GM19238 (cell line): ENCODE data around the gene MCTP1.
"Not testable (repeated sequence)": the region's sequence is repeated elsewhere in the genome, so short reads cannot be mapped to it uniquely, and the experiment has no call there.

ENCODE experiments used
- DNase-seq: peaks from one replicate; pipeline ENCODE4 v3.0.0; 2011; ENCODE audit warnings: low spot score; ENCODE audit not compliant: insufficient read length

The MCTP1 gene

DNA sequence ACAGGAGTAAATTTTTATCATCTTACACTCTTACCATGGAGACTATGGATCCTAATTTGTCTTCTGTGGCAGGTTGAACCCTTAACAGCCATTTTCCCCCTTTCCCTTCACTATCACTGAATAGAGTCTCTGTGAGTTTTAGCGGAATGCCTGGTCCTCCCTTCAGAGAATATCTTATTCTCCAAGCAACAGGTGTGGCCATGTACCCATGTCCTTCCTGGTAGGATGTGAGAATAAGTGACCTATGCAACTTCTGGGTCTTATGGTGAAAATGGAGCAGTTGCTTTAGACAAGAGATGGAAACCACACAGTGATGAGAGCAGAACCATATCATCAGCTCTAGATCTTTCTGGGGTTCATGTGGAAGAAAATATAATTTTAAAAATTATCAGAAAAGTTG, 312.6 kb downstream of the MCTP1 start:
- DNase-seq = no peak

DNA sequence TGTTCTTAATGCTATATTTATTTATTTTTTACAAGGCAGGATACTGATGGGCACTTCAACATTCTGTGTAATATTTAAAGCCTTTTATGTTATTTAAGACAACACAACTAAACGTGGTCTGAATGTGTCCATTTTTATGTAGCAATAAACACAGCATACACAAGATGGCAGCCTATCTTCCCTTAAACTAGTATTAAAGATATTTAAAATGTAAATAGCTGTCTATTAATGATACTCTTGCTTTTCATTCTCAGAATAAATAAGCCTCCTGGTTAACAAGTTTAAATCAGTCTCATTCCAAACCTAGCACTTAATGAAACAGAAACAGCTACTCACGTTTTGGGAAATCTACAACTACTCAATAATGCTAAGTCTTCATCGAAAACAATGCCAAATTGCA, 315.7 kb downstream of the MCTP1 start:
- DNase-seq = no peak

DNA sequence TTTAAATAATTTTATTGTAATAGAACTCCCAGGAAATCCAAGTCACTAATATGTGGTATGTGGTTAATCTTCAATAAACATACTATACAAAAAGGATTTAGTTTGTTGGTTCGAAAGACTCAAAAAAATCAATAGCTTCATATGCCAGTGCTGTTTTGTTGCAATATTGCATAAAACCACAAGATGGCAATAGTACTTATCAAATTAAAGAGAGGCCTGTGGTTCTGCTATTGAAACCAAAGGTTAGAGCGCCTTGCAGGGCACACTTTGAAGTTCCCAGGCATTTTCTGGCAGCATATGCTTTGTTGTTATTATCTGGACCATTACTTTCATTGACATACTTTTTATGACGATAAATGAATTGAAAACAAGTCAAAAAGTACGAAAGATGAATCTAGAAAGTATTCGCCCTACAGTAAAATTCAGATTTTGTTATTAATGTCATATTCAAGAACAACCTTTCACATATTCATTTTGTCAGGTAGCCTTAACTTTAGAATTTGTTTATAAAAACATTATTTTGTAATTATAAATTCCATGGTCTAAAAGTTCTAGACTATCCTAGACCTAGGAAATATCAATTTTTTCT, 316.3 kb downstream of the MCTP1 start:
- DNase-seq = peak; percentile 1

DNA sequence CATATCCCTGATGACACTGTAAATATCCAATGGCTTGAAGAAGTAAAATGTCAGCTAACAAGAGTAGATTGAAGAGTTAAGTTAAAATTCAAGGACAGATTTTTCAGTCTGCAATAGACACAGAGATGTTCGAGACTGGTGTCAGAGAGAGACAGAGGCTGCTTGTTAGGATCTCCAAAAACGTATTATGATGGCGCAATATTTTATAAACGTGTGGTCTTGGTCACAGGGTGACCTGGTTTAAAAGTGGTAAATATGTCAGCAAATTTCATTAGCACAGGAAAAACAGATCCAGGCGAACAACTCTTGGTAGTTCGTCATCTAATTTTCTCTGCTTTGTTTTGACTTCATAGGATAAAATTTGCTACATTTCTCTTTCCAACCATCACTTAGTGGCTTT, 317.4 kb downstream of the MCTP1 start:
- no peak for DNase-seq

DNA sequence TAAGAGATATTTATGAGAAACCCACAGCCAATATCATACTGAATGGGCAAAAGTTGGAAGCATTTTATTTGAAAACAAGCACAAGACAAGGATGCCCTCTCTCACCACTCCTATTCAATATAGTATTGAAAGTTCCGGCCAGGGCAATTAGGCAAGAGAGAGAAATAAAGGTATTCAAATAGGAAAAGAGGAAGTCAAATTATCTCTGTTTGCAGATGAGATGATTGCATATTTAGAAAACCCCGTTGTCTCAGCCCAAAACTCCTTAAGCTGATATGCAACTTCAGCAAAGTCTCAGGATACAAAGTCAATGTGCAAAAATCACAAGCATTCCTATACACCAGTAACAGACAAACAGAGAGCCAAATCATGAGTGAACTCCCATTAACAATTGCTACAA, 325.6 kb downstream of the MCTP1 start:
- not testable (repeated sequence) for DNase-seq

DNA sequence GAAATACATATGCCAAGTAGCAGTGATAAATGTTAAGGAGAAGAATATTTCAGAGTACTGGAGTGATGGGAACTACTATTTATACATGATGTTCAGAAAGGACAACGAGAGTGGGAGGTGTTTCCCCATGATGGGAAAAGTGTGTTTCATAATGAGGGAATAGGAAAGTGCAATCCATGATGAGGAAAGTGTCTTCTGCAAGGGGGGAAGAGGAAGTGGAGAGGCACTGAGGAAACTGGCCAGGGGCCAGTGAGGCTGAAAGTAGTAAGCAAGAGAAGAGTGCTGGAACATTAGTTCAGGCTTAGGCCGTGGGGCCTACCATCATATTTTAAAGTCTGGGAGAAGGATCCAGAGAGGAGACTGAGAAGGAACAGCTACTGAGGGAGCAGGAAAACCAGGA, 339.2 kb downstream of the MCTP1 start:
- DNase-seq = no peak

DNA sequence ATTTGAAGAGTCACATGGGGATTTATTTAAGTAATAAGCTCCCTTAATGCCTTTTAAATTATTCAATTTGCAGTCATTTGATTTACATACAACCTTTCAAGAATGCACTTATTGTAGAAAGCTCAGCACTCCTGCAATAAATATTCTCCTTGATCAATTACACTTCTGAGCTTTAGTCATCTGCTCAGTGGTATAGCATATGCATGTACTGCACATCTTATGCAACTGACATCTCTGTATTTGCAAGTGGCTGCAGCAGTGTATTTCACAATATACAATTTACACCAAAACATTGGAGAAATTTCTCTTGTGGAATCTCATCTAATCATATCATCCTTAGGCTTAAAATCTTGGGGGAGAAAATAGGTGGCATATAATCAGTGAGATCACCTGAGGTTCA, 340.7 kb downstream of the MCTP1 start:
- no peak for DNase-seq

DNA sequence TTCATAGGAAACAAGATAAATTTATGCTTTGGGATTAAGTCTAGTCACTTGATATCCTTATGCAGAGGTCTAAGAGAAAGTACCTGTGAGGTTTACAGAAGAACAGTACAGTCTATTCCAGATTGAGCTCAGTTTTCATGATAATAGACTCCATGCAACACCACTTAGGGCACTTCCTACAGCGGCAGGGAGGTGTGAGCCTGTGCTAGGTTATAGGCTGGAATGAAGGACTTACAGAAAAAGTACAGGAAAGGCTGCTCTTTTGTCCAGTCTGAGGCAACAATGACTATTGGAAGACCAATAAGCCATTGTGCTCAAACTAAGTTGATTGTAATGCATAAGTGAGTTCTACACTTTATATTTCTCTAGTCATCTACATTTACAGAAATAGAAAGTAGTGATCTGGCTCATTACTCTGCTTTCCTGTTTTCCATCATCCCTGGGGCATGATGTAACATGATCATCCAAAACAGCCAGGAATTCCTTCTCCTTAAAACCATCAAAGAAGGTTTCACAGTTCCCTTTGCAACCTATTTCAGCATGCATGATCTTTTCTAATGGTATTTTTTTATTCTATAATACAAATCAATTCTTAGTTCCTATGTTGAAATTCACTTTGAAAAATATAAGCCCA, 343.7 kb downstream of the MCTP1 start:
- DNase-seq = no peak

DNA sequence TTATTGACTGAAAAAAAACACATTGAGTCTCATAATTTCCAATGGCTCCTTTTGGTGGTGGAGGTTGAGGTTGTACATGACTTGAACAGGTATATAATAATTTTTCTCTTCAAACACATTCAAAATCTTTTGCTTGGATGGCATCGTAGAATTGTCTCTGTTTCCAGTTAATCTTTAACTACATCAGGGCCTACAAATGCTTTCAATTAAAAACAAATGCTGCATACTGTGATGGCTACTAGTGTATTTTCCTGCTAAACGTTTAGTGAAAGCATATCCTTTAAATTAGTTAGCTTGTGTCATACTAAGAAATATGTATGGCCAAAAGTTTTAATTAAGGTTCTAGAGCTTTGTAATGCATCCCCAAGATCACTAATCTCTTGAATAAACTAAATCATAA, 352.6 kb downstream of the MCTP1 start:
- no peak for DNase-seq

DNA sequence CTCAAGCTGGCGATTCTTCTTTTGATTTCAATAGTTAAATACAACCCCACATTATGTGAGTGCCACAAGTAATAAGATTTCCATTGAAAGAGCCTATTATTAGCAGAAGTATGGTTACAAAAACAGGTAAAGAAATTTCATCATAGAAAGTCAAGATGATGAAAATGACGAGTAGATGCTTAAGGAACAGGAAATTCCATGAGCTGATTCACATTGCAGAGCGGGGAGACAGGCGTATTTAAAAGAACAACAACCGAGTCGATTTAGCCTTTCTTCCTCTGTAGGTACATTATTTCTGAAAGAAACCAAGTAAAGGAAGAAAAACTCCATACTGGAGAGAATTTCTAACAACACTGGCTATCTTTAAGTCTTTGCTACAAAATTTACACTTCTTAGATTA, 356.0 kb downstream of the MCTP1 start:
- DNase-seq = no peak

DNA sequence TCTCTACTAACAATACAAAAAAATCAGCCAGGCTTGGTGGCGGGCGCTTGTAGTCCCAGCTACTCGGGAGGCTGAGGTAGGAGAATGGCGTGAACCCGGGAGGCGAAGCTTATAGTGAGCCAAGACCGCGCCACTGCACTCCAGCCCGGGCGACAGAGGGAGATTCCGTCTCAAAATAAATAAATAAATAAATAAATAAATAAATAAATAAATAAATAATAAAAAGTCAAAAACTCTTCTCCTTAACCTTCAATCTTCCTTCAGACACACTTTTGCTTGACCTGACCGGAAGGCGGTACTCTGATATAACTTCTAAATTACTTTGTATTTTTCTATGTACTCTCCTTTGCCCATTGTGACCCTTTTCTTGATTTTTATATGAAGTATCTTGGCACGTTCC, 364.3 kb downstream of the MCTP1 start:
- no peak for DNase-seq

DNA sequence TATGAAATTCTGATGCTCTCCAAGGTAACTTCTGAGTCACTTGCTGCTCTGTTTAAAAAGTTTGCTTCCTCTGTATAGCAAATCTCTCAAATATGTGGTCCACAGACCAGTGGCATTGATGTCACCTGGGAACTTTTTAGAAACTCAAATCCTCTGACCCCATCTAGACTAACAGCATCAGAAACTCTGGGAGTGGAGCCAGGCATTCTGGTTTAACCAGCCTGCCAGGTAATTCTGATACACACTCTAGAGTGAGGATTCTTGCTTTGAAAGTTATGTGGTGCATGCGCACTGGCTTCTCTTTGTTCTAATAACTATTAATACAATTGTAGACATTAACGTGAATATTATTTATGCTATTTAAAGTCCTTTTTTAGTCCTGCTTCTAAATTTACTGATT, 368.3 kb downstream of the MCTP1 start:
- DNase-seq = no peak

DNA sequence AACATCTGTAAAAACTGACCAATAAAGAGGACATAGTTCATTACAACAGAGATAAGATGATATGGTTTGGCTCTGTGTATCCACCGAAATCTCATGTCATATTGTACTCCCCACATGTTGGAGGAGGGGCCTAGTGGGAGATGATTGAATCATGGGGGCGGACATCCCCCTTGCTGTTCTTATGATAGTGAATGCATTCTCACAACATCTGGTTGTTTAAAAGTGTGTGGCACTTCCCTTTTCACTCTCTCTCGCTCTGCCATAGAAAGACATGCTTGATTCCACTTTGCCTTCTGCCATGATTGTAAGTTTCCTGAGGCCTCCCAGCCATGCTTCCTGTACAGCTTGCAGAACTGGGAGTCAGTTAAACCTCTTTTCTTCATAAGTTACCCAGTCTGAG, 373.6 kb downstream of the MCTP1 start:
- DNase-seq = no peak

DNA sequence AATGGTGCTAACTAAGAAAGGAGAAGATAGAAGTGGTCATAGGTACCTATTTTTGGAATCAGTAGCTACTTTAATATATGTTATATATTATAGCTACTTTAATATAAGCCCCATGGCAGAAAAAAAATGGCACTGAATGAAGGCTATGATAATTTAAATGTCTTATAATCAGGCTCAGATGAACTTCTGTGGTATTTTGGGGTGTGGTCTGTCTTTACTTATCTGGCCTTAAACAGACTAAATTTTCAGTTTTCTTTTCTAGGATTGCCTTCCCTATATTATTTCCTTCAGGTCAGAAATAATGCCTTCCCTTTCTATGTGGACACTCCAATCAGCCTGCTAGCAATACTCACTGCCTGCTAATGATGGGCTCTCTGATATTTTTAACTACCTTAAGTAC, 374.2 kb downstream of the MCTP1 start:
- no peak for DNase-seq

DNA sequence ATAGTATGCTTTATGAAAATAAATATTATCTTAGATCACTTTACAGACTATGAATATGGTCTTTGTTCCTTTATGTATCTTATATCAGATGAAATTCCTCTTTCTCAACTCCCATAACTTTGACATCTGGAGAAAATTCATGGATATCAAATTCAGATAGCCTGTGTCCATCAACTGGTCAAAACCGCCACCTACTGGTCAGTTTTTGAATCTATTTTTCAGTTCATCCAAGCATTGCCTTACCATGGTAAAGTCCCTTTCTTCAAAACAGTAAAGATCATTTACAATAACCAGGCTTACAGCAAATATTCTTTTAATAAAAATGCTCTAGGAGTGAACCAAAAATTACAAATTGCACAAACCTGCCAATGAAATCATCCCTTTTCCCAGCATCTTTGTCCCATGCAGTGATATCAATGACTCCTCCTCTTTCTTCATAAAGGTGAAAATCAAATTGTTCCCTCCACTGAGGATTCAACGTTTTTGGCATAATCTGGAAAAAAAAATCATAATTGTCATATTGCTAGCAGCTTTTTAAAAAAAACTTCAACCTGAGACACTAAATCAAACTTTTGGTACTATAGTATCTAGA, 375.9 kb downstream of the MCTP1 start:
- no peak for DNase-seq

DNA sequence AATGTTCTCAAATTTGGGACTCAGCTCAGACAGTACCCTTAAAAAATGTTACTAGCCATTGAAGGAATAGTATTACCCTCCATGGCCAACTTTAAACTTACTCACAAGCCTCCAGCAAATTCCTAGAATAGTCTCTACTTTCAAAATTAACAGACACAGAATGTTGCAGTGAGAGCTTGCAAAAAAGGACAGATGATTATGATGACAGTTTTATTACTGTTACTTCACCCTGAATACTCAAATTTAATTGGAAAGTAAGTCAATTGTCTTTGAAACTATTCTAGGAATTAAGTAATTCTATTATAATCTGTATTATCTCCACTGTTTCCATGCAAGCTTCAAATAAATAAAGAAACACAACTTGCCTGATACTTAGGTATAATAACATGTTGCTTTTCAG, 378.1 kb downstream of the MCTP1 start:
- DNase-seq = no peak

DNA sequence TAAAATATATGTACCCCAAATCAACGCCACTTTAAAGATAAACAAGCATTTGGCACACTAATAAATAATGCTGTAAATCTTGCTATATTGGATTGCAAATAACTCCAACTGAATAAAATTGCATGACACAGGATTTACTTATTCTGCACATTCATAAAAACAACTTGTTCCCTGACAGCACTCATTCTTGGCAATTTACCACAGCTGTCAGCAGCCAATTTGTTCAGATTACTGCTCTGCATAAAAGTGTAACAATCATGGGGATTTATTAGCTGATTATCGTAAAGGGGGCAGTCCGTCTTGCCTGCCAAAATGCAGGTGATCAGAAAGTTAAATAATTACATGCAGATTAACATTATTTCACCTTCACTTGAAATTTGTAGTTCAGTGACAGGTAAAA, 381.2 kb downstream of the MCTP1 start:
- no peak for DNase-seq

DNA sequence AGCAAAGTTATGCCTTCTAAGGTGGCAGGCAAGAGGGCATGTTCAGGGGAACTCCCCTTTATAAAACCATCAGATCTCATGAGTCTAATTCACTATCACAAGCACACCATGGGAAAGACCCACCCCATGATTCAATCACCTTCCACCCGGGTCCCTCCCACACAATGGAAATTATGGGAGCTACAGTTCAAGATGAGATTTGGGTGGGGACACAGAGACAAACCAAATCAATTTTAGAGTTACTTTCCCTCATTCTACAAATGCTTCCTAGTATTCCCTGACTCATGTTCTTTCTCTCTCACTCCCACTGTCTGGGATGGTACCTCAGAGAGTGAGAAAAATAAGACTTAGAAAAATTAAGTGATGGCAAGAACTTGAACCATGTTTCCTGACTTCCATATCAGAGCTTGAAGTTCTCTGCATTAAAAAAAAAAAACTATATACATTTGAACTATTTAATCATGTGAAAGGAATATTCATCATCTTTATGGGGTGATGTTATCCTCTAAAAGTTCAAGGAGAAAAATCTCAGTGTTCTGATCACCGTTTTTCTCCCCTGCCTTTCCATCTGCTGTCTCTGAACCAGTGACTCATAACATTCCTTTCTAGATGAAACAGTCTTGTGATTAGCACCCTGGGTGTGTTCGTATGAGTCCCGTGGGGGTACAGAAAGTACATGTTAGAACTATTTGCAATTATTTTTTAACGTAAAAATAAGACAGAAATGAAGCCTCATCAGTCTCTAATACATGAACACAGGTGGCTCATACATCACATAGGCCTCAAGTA, 383.5 kb downstream of the MCTP1 start:
- no peak for DNase-seq

DNA sequence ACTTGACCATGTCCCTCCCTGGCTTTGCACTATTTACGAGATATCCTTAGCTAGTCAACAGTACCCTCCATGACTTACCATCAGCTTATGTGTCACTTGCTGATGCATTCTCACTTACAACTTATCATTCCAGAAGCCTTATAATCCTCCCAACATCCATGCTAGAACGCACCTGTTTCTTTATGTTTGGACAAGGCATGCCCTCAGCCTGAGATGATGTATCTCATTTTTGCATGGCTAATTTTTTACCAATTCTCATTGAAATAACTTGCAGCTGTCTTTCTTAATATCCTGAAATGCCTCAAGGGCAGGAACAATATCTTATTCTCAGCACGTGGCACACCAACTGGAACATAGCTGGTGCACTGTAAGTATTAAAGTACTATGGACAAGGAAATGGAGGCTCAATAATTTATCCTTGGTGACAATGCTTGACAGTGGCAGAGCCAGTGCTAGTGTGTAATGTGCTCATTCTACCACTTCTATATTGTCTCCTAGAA, 384.8 kb downstream of the MCTP1 start:
- no peak for DNase-seq

DNA sequence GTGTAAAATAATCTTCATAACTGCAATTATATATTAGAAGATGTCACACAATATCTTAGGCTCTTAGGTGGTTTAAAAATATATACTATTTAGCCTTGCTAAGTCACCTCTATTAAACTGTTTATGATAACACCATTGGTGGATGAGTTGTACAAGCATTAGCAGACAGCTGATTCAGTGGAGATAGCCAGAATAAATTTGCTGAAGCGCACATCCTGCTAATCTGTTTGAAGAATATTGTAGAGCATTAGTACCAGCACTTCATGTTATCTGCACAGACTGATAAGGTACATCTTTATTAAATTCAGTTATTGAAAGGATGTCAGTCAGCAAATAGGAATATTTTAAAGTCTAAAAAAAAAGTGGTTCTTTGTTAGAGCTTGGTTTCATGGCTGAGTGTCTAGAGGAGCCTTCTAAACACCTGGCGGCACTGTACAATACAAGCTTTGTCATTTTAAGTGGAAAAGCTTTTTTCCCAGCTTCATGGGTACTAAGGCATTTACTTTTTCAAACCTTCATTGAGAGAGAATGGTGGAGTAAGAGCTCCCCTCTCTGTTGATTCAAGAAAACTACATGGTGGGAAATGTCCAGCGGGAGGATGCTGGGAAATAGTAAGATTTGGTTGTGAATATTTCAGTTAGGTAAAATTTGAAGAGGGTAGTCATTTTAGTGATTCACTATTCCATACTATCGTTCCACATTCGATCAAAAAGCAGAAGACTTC, 391.3 kb downstream of the MCTP1 start:
- no peak for DNase-seq

DNA sequence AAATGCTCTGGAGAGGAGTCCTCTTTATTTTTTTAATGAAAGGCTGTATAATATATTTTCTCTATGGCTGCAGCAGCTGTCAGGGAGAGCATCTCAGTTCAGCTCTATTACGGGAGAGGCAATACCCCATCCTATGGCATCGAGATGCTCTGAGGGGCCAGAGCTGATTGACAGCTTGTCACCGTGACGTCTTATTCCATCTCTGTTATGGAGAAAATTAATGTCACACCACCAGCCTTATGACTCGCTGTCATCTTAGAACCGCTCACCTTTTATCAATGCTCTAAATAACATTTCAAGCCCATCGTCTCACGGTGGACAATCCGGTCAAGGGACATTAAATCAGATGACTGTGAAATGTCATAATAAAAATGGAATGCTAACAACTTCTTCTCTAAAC, 392.9 kb downstream of the MCTP1 start:
- DNase-seq = no peak

DNA sequence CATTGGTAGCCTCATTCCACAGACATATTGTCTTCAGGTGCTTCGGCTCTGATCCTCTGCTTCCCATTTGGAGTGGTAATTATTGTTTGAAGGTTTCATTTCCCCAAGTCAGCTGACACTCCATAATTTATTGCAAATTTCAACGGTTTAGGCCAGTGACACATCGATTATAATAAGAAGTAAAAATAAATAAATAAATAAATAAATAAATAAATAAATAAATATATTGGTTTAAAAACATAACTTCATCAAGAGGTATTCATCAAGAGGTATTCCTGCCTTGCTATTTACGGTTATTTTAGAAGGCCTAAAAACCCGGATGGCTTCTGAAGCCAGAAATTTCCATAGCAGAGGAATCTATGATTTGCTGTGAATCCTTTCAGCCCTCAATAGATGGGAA, 393.3 kb downstream of the MCTP1 start:
- DNase-seq = no peak
